ENCODE measurements around the gene SLC1A2.

Gene SLC1A2

GRCh38 chr11:35321111-35321510 is 98.2 kb downstream of the SLC1A2 start:
- H3K27ac ChIP-seq (ENCODE audit: low read depth, low read length) = no peak overlapping the region
- H3K9ac ChIP-seq (ENCODE audit: low read length) = no peak overlapping the region
- no peak overlapping the region for H3K4me3 ChIP-seq (ENCODE audit: low read depth in 1 of 2, low read length in 2 of 2)
- H3K36me3 ChIP-seq (ENCODE audit: insufficient read depth, low read length) = no peaks in the 10 kb centered on the region
- peaks cover 6% of the 10 kb centered on the region for H3K4me1 ChIP-seq (ENCODE audit: insufficient read depth, low read length)
- no peaks in the 10 kb centered on the region for H3K9me3 ChIP-seq (ENCODE audit: low read length)
- H3K27me3 ChIP-seq (ENCODE audit: control insufficient read depth in 1 of 2, insufficient read depth in 2 of 2, low read length in 2 of 2) = no peaks in the 10 kb centered on the region

- peaks cover 4% of the 10 kb centered on the region for H3K4me1 ChIP-seq (ENCODE audit: insufficient read depth, low read length)
- no peaks in the 10 kb centered on the region for H3K27me3 ChIP-seq (ENCODE audit: control insufficient read depth in 1 of 2, insufficient read depth in 2 of 2, low read length in 2 of 2)
- no peak overlapping the region for H3K9ac ChIP-seq (ENCODE audit: low read length)
- H3K9me3 ChIP-seq (ENCODE audit: low read length) = no peaks in the 10 kb centered on the region
- no peak overlapping the region for H3K4me3 ChIP-seq (ENCODE audit: low read depth in 1 of 2, low read length in 2 of 2)
- H3K36me3 ChIP-seq (ENCODE audit: insufficient read depth, low read length) = no peaks in the 10 kb centered on the region
- no peak overlapping the region for H3K27ac ChIP-seq (ENCODE audit: low read depth, low read length)
These were observed 100.1 kb downstream of the SLC1A2 start for GRCh38 chr11:35318977-35319925.

- H3K4me1 ChIP-seq (ENCODE audit: insufficient read depth, low read length) = peaks cover 4% of the 10 kb centered on the region
- no peak overlapping the region for H3K9ac ChIP-seq (ENCODE audit: low read length)
- no peak overlapping the region for H3K4me3 ChIP-seq (ENCODE audit: low read depth in 1 of 2, low read length in 2 of 2)
- no peak overlapping the region for H3K27ac ChIP-seq (ENCODE audit: low read depth, low read length)
- no peaks in the 10 kb centered on the region for H3K9me3 ChIP-seq (ENCODE audit: low read length)
- H3K36me3 ChIP-seq (ENCODE audit: insufficient read depth, low read length) = no peaks in the 10 kb centered on the region
- no peaks in the 10 kb centered on the region for H3K27me3 ChIP-seq (ENCODE audit: control insufficient read depth in 1 of 2, insufficient read depth in 2 of 2, low read length in 2 of 2)
These were observed 101.0 kb downstream of the SLC1A2 start for GRCh38 chr11:35318309-35318708.

GRCh38 chr11:35317253-35317652 is 102.1 kb downstream of the SLC1A2 start:
- H3K27ac ChIP-seq (ENCODE audit: low read depth, low read length) = no peak overlapping the region
- no peaks in the 10 kb centered on the region for H3K9me3 ChIP-seq (ENCODE audit: low read length)
- no peaks in the 10 kb centered on the region for H3K27me3 ChIP-seq (ENCODE audit: control insufficient read depth in 1 of 2, insufficient read depth in 2 of 2, low read length in 2 of 2)
- H3K36me3 ChIP-seq (ENCODE audit: insufficient read depth, low read length) = no peaks in the 10 kb centered on the region
- H3K4me3 ChIP-seq (ENCODE audit: low read depth in 1 of 2, low read length in 2 of 2) = no peak overlapping the region
- peaks cover 4% of the 10 kb centered on the region for H3K4me1 ChIP-seq (ENCODE audit: insufficient read depth, low read length)
- H3K9ac ChIP-seq (ENCODE audit: low read length) = no peak overlapping the region

GRCh38 chr11:35316161-35316560 is 103.2 kb downstream of the SLC1A2 start:
- no peak overlapping the region for H3K9ac ChIP-seq (ENCODE audit: low read length)
- H3K9me3 ChIP-seq (ENCODE audit: low read length) = no peaks in the 10 kb centered on the region
- H3K4me3 ChIP-seq (ENCODE audit: low read depth in 1 of 2, low read length in 2 of 2) = no peak overlapping the region
- H3K36me3 ChIP-seq (ENCODE audit: insufficient read depth, low read length) = no peaks in the 10 kb centered on the region
- peaks cover 4% of the 10 kb centered on the region for H3K4me1 ChIP-seq (ENCODE audit: insufficient read depth, low read length)
- H3K27me3 ChIP-seq (ENCODE audit: control insufficient read depth in 1 of 2, insufficient read depth in 2 of 2, low read length in 2 of 2) = no peaks in the 10 kb centered on the region
- no peak overlapping the region for H3K27ac ChIP-seq (ENCODE audit: low read depth, low read length)

- no peaks in the 10 kb centered on the region for H3K4me1 ChIP-seq (ENCODE audit: insufficient read depth, low read length)
These were observed 105.6 kb downstream of the SLC1A2 start for GRCh38 chr11:35313760-35314153.

GRCh38 chr11:35313066-35313759 is 106.1 kb downstream of the SLC1A2 start:
- no peaks in the 10 kb centered on the region for H3K9me3 ChIP-seq (ENCODE audit: low read length)
- no peaks in the 10 kb centered on the region for H3K27me3 ChIP-seq (ENCODE audit: control insufficient read depth in 1 of 2, insufficient read depth in 2 of 2, low read length in 2 of 2)

More at GRCh38 chr11:35313760-35314153, 105.6 kb downstream of the SLC1A2 start:
- Histone ChIP-seq H3K27ac (ENCODE audit: low read depth, low read length) (no peak overlapping the region), H3K4me3 (ENCODE audit: low read depth in 1 of 2, low read length in 2 of 2) (no peak overlapping the region), H3K27me3 (ENCODE audit: control insufficient read depth in 1 of 2, insufficient read depth in 2 of 2, low read length in 2 of 2) (no peaks in the 10 kb centered on the region), H3K9me3 (ENCODE audit: low read length) (no peaks in the 10 kb centered on the region), H3K9ac (ENCODE audit: low read length) (no peak overlapping the region), H3K36me3 (ENCODE audit: insufficient read depth, low read length) (no peaks in the 10 kb centered on the region)

GRCh38 chr11:35311331-35311730 is 108.0 kb downstream of the SLC1A2 start:
- Histone ChIP-seq H3K4me3 (ENCODE audit: low read depth in 1 of 2, low read length in 2 of 2) (no peak overlapping the region), H3K27ac (ENCODE audit: low read depth, low read length) (no peak overlapping the region), H3K36me3 (ENCODE audit: insufficient read depth, low read length) (no peaks in the 10 kb centered on the region), H3K4me1 (ENCODE audit: insufficient read depth, low read length) (no peaks in the 10 kb centered on the region), H3K9me3 (ENCODE audit: low read length) (no peaks in the 10 kb centered on the region), H3K9ac (ENCODE audit: low read length) (no peak overlapping the region), H3K27me3 (ENCODE audit: control insufficient read depth in 1 of 2, insufficient read depth in 2 of 2, low read length in 2 of 2) (no peaks in the 10 kb centered on the region)

More at GRCh38 chr11:35313066-35313759, 106.1 kb downstream of the SLC1A2 start:
- Histone ChIP-seq H3K4me3 (ENCODE audit: low read depth in 1 of 2, low read length in 2 of 2) (no peak overlapping the region), H3K4me1 (ENCODE audit: insufficient read depth, low read length) (no peaks in the 10 kb centered on the region), H3K27ac (ENCODE audit: low read depth, low read length) (no peak overlapping the region), H3K36me3 (ENCODE audit: insufficient read depth, low read length) (no peaks in the 10 kb centered on the region), H3K9ac (ENCODE audit: low read length) (no peak overlapping the region)

- H3K9ac ChIP-seq (ENCODE audit: low read length) = no peak overlapping the region
- H3K9me3 ChIP-seq (ENCODE audit: low read length) = no peaks in the 10 kb centered on the region
- H3K4me1 ChIP-seq (ENCODE audit: insufficient read depth, low read length) = peaks cover 15% of the 10 kb centered on the region
- no peak overlapping the region for H3K4me3 ChIP-seq (ENCODE audit: low read depth in 1 of 2, low read length in 2 of 2)
- no peaks in the 10 kb centered on the region for H3K27me3 ChIP-seq (ENCODE audit: control insufficient read depth in 1 of 2, insufficient read depth in 2 of 2, low read length in 2 of 2)
- no peak overlapping the region for H3K27ac ChIP-seq (ENCODE audit: low read depth, low read length)
- H3K36me3 ChIP-seq (ENCODE audit: insufficient read depth, low read length) = no peaks in the 10 kb centered on the region
These were observed 111.2 kb downstream of the SLC1A2 start for GRCh38 chr11:35308157-35308556.

- H3K36me3 ChIP-seq (ENCODE audit: insufficient read depth, low read length) = no peaks in the 10 kb centered on the region
- no peak overlapping the region for H3K4me3 ChIP-seq (ENCODE audit: low read depth in 1 of 2, low read length in 2 of 2)
- no peak overlapping the region for H3K9ac ChIP-seq (ENCODE audit: low read length)
- H3K27me3 ChIP-seq (ENCODE audit: control insufficient read depth in 1 of 2, insufficient read depth in 2 of 2, low read length in 2 of 2) = no peaks in the 10 kb centered on the region
- peaks cover 15% of the 10 kb centered on the region for H3K4me1 ChIP-seq (ENCODE audit: insufficient read depth, low read length)
- H3K27ac ChIP-seq (ENCODE audit: low read depth, low read length) = no peak overlapping the region
- H3K9me3 ChIP-seq (ENCODE audit: low read length) = no peaks in the 10 kb centered on the region
These were observed 112.1 kb downstream of the SLC1A2 start for GRCh38 chr11:35307221-35307621.

GRCh38 chr11:35305670-35306382 is 113.5 kb downstream of the SLC1A2 start:
- H3K27ac ChIP-seq (ENCODE audit: low read depth, low read length) = no peak overlapping the region
- H3K27me3 ChIP-seq (ENCODE audit: control insufficient read depth in 1 of 2, insufficient read depth in 2 of 2, low read length in 2 of 2) = no peaks in the 10 kb centered on the region
- H3K4me3 ChIP-seq (ENCODE audit: low read depth in 1 of 2, low read length in 2 of 2) = peak overlapping the region in 1 of 2 donors; percentile 29
- H3K36me3 ChIP-seq (ENCODE audit: insufficient read depth, low read length) = no peaks in the 10 kb centered on the region
- peaks cover 18% of the 10 kb centered on the region for H3K4me1 ChIP-seq (ENCODE audit: insufficient read depth, low read length)
- H3K9ac ChIP-seq (ENCODE audit: low read length) = no peak overlapping the region
- H3K9me3 ChIP-seq (ENCODE audit: low read length) = no peaks in the 10 kb centered on the region

All from muscle layer of colon (tissue), 2 donors.